A549 treated with dexamethasone at 1 μM for 4 hours (cell line): ENCODE data around the gene TNFRSF9. TPM values are rescaled to one million over a fixed set of nuclear protein-coding genes. Genes with fewer than 3 reads are reported as not detected.

Source experiments
- total RNA-seq: library from RNA; stranded (reverse); fragments of 200-300 nt; extraction: Qiagen RNA extraction; gene quantifications from 5 replicates; pipeline ENCODE4 v1.2.3, GENCODE V29; 2022

The TNFRSF9 gene
- 2.3 to 3.7 TPM (median 2.9 TPM) in 5 replicates for total RNA-seq

GRCh38 chr1:7940745-7941436, at the start of gene TNFRSF9:
Gene TNFRSF9 (minus strand): TSS chr1:7940839. CDS start chr1:7939994, 845 bp downstream.

GRCh38 chr1:7961216-7962013, 20.8 kb upstream of the TNFRSF9 start, which contains the start of gene PARK7:
Gene PARK7 (plus strand): TSS chr1:7961711. CDS start chr1:7962786, 1,075 bp downstream.

Other genes with a start within 250 kb of the TNFRSF9 start
- 73.0 to 82.6 TPM (median 76.4 TPM) in 5 replicates for gene VAMP3, start 169.5 kb downstream of the TNFRSF9 start, total RNA-seq
- 0.58 to 1.2 TPM (median 1.0 TPM) in 5 replicates for gene PER3, start 156.5 kb downstream of the TNFRSF9 start, total RNA-seq
- not detected in 5 replicates for gene UTS2, start 87.8 kb downstream of the TNFRSF9 start, total RNA-seq
- 326 to 377 TPM (median 346 TPM) in 5 replicates for gene PARK7, start 20.9 kb upstream of the TNFRSF9 start, total RNA-seq
- 194 to 239 TPM (median 225 TPM) in 5 replicates for gene ERRFI1, start 85.5 kb upstream of the TNFRSF9 start, total RNA-seq